GM12878 (cell line): ENCODE results near the gene RLN2. TPM values are rescaled to one million over a fixed set of nuclear protein-coding genes. Genes with fewer than 3 reads are reported as not detected.
A peak's percentile ranks its signal among the peaks of the same experiment; 100 is the strongest.

Source experiments
- ATAC-seq: fragments of 200-7000 bp; cut with Tn5 transposase; 3 replicates; pipeline ENCODE4 v1.9.1; 2020; ENCODE audit warnings: mild to moderate bottlenecking, moderate library complexity
- BruUV-seq: library from RNA; stranded (reverse); fragments of 400-500 nt; replicated peaks from 2 replicates; lab custom pipeline; 2021; lab: Mats Ljungman, UMichigan
- CTCF ChIA-PET: fragments of 300-600 bp; sonication (Branson Sonifier 250); formaldehyde crosslinking; extraction: SDS; loops from one replicate; lab custom pipeline; 2021; ENCODE audit warnings: inconsistent platforms; lab: Yijun Ruan, JAX
- POLR2A ChIA-PET: fragments of 350-600 bp; formaldehyde crosslinking; extraction: SDS; loops from one replicate; lab custom pipeline; 2021; ENCODE audit warnings: inconsistent platforms; lab: Charles Lee
- RAD21 ChIA-PET: fragments of 300-600 bp; sonication (Branson Sonifier 250); formaldehyde crosslinking; loops from one replicate; lab custom pipeline; 2023; ENCODE audit warnings: antibody characterized with exemption; ENCODE audit not compliant: unreplicated experiment; lab: Charles Lee
- SMC1A ChIA-PET: fragments of 300-600 bp; sonication (Branson Sonifier 250); formaldehyde crosslinking; loops from one replicate; lab custom pipeline; 2023; ENCODE audit not compliant: unreplicated experiment, uncharacterized antibody; lab: Charles Lee
- DNase-seq: peaks from one replicate; pipeline ENCODE4 v3.0.0-alpha.2; 2011; ENCODE audit warnings: low read depth, low spot score
- FAIRE-seq: peaks from 3 replicates; lab custom pipeline; 2011; peaks lifted over from hg19 to GRCh38; lab: Jason Lieb, UNC
- H2AFZ ChIP-seq: 2 replicates; pipeline ENCODE4 v1.6.0; 2011; ENCODE audit warnings: low read depth, low read length, control low read depth; ENCODE audit not compliant: control insufficient read depth
- H3K27ac ChIP-seq: 2 replicates; pipeline ENCODE4 v1.5.1; 2011; ENCODE audit warnings: control low read depth; ENCODE audit not compliant: control insufficient read depth, insufficient read depth
- H3K27me3 ChIP-seq, 2 experiments: replicated peaks in 1 of 2; 2 replicates each; pipeline versions ENCODE4 v1.6.0 to v1.6.1; 2011; ENCODE audit warnings: low read length in 1 of 2; ENCODE audit not compliant: control insufficient read depth in 2 of 2, insufficient read depth in 2 of 2
- H3K36me3 ChIP-seq, 2 experiments: 2 replicates each; pipeline ENCODE4 v1.5.1; 2011; ENCODE audit warnings: low read length in 1 of 2; ENCODE audit not compliant: control insufficient read depth in 2 of 2, insufficient read depth in 2 of 2
- H3K4me1 ChIP-seq: 2 replicates; pipeline ENCODE4 v1.6.1; 2011; ENCODE audit warnings: mild to moderate bottlenecking, low read length, moderate library complexity, mixed read lengths; ENCODE audit not compliant: control insufficient read depth, insufficient read depth
- H3K4me2 ChIP-seq: 2 replicates; pipeline ENCODE4 v1.6.0; 2011; ENCODE audit warnings: control low read depth; ENCODE audit not compliant: control insufficient read depth, insufficient read depth
- H3K4me3 ChIP-seq: fragments of 200-600 bp; sonication (generic); 2 replicates; pipeline ENCODE4 v1.5.1; 2016
- H3K79me2 ChIP-seq: 2 replicates; pipeline ENCODE4 v1.6.0; 2011; ENCODE audit warnings: low read length; ENCODE audit not compliant: control insufficient read depth, insufficient read depth
- H3K9ac ChIP-seq: 2 replicates; pipeline ENCODE4 v1.8.0; 2011; ENCODE audit warnings: low read length, control low read depth, mixed read lengths; ENCODE audit not compliant: control insufficient read depth, insufficient read depth
- H3K9me3 ChIP-seq: replicated peaks from 3 replicates; pipeline ENCODE4 v1.5.1; 2011; ENCODE audit warnings: mild to moderate bottlenecking, low read length; ENCODE audit not compliant: control insufficient read depth, insufficient read depth
- H4K20me1 ChIP-seq: 2 replicates; pipeline ENCODE4 v1.6.0; 2011; ENCODE audit not compliant: control insufficient read depth, insufficient read depth
- BCL11A ChIP-seq: IDR thresholded peaks from 2 replicates; pipeline ENCODE4 v1.6.1; 2011; ENCODE audit warnings: low read depth, low read length
- EGR1 ChIP-seq, 2 experiments: IDR thresholded peaks; 1 replicate in 1 of 2; 2 replicates in 1 of 2; pipeline ENCODE4 v1.6.1; 2011 to 2012; ENCODE audit warnings: low read depth in 2 of 2, low read length in 2 of 2, borderline replicate concordance in 1 of 2, mild to moderate bottlenecking in 1 of 2, moderate library complexity in 1 of 2
- HDAC2 ChIP-seq: fragments of 200-600 bp; sonication (generic); IDR thresholded peaks from 2 replicates; pipeline ENCODE4 v1.6.1; 2017
- JUNB ChIP-seq: IDR thresholded peaks from 2 replicates; pipeline ENCODE4 v1.6.1; 2016; ENCODE audit warnings: antibody characterized with exemption, mild to moderate bottlenecking
- KAT2A ChIP-seq: conservative IDR thresholded peaks from 2 replicates; pipeline ENCODE4 v1.6.1; 2011; ENCODE audit warnings: low read depth, low read length; ENCODE audit not compliant: control insufficient read depth
- KDM1A ChIP-seq: fragments of 200-600 bp; sonication (generic); IDR thresholded peaks from 2 replicates; pipeline ENCODE4 v1.6.1; 2016; ENCODE audit warnings: borderline replicate concordance
- NBN ChIP-seq: fragments of 450-650 bp; IDR thresholded peaks from 2 replicates; pipeline ENCODE4 v1.6.1; 2016
- NFYA ChIP-seq: IDR thresholded peaks from 2 replicates; pipeline ENCODE4 v1.6.1; 2011; ENCODE audit warnings: low read depth, mild to moderate bottlenecking, low read length, improper control_type of control experiment, borderline replicate concordance
- RBBP5 ChIP-seq: fragments of 200-600 bp; sonication (generic); conservative IDR thresholded peaks from 2 replicates; pipeline ENCODE4 v1.6.1; 2016
- SMARCA5 ChIP-seq: fragments of 450-650 bp; IDR thresholded peaks from 2 replicates; pipeline ENCODE4 v1.6.1; 2017; ENCODE audit warnings: mild to moderate bottlenecking
- TCF3 ChIP-seq: IDR thresholded peaks from 2 replicates; pipeline ENCODE4 v1.6.1; 2012; ENCODE audit warnings: low read depth, mild to moderate bottlenecking, low read length, borderline replicate concordance; ENCODE audit not compliant: insufficient read depth
- TCF7 ChIP-seq: IDR thresholded peaks from 2 replicates; pipeline ENCODE4 v1.6.1; 2014; ENCODE audit warnings: antibody characterized with exemption, borderline replicate concordance
- WGBS: methylation state at CpG from one replicate; pipeline ENCODE4 v1.1.6; 2016; ENCODE audit warnings: low lambda C conversion rate; ENCODE audit not compliant: insufficient replicate concordance, insufficient coverage; ENCODE audit errors: missing lambda C conversion rate; 5-methylcytosine and 5-hydroxymethylcytosine counted together
- in situ Hi-C: fragments of 300-500 bp; cut with MboI; formaldehyde crosslinking; loops from 9 replicates; pipeline ENCODE4 v1.14.3; 2018; ENCODE audit warnings: mixed read lengths
- intact Hi-C: fragments of 100-400 bp; cut with micrococcal nuclease; formaldehyde crosslinking; loops from one replicate; pipeline ENCODE4 v1.14.2; 2022; ENCODE audit not compliant: unreplicated experiment
- polyA plus RNA-seq, 11 experiments: library from polyadenylated mRNA; depleted of rRNA in 4 of 11; unstranded in 6 of 11; stranded (reverse) in 5 of 11; fragments of >200 nt; fragmentation: Nextera tagmentation in 4 of 11; fragmentation: Illumina TruSeq in 1 of 11; extraction: Ambion mirVana in 4 of 11; extraction: Trizol in 1 of 11; gene quantifications; 1 replicate in 1 of 11; 2 replicates in 10 of 11; pipeline versions ENCODE4 v1.2.1 to v1.2.3, GENCODE V29; 2011 to 2016; ENCODE audit warnings: inconsistent platforms in 2 of 11, missing spikeins in 2 of 11, low read depth in 1 of 11
- total RNA-seq, 4 experiments: library from RNA; depleted of rRNA in 3 of 4; stranded (reverse); fragments of >200 nt in 3 of 4; fragmentation: Illumina TruSeq in 1 of 4; extraction: Trizol in 1 of 4; gene quantifications; 2 replicates each; pipeline versions ENCODE4 v1.2.1 to v1.2.3, GENCODE V29; 2013 to 2021

The RLN2 gene
- total and polyA plus RNA-seq, 10 of the 15 experiments (the other 5 are each of a cell fraction or from before 2014, with no cell fraction given) = 3.3 to 15.7 (median 6.0) TPM

- H3K4me2 ChIP-seq = no peak overlapping the region
- intact Hi-C loops = no loop called here
- no peaks in the 10 kb centered on the region for H3K27me3 ChIP-seq
- no peak overlapping the region for H3K27ac ChIP-seq
- SMC1A ChIA-PET = no interaction called here
- H3K4me1 ChIP-seq = no peaks in the 10 kb centered on the region
- no peak for TF ChIP-seq RBBP5
- no peak for TF ChIP-seq HDAC2
- RAD21 ChIA-PET = no interaction called here
- H4K20me1 ChIP-seq = no peaks in the 10 kb centered on the region
- in situ Hi-C loops = no loop called here
- 75% methylated on average over 2 of the region's 2 CpGs for WGBS
- POLR2A ChIA-PET = no interaction called here
- no TSS peak for BruUV-seq
- no peak for ATAC-seq
- H3K4me3 ChIP-seq = no peak overlapping the region
- CTCF ChIA-PET = interaction anchor here (0.6 kb wide), 1 partner anchor 30 kb away, joined by 3 read pairs; no protein-coding TSS in a partner anchor
- FAIRE-seq = no peak
- no peaks in the 10 kb centered on the region for H3K9me3 ChIP-seq
- no peak overlapping the region for H3K9ac ChIP-seq
- H3K36me3 ChIP-seq = no peaks in the 10 kb centered on the region; a peak in 1 of 4 replicates
- H3K79me2 ChIP-seq = no peaks in the 10 kb centered on the region
- DNase-seq = no peak
- H2AFZ ChIP-seq = no peak overlapping the region
These were observed 49.7 kb upstream of the RLN2 start for GRCh38 chr9:5354184-5354583.

- H3K27me3 ChIP-seq = no peaks in the 10 kb centered on the region
- TF ChIP-seq EGR1 (IDR thresholded peaks at IDR 0.05; ENCODE audit: borderline replicate concordance in 1 of 2, low read depth in 2 of 2, low read length in 2 of 2) = no peak
- no peak for TF ChIP-seq BCL11A
- TF ChIP-seq KDM1A = no peak
- TF ChIP-seq NFYA = no peak
- TF ChIP-seq TCF7 = no peak
- no peak for TF ChIP-seq KAT2A
- no peak for TF ChIP-seq TCF3
- TF ChIP-seq JUNB = no peak
- TF ChIP-seq NBN = no peak
- TF ChIP-seq SMARCA5 = no peak
- TF ChIP-seq, all 136 proteins: peak for 0
- no peak overlapping the region for H3K4me2 ChIP-seq
- in situ Hi-C loops (no loop called here), intact Hi-C loops (no loop called here)
- H3K4me1 ChIP-seq = no peaks in the 10 kb centered on the region
- H2AFZ ChIP-seq = no peak overlapping the region
- SMC1A ChIA-PET = interaction anchor here (0.6 to 0.9 kb wide), 3 partner anchors 9 to 84 kb away, joined by 3 read pairs; no protein-coding TSS in a partner anchor
- no peaks in the 10 kb centered on the region for H4K20me1 ChIP-seq
- RAD21 ChIA-PET = interaction anchor here (0.6 kb wide), 1 partner anchor 603 kb away, joined by 3 read pairs; no protein-coding TSS in a partner anchor
- CTCF ChIA-PET = no interaction called here
- no peaks in the 10 kb centered on the region for H3K9me3 ChIP-seq
- no TSS peak for BruUV-seq
- H3K4me3 ChIP-seq = no peak overlapping the region
- DNase-seq (no peak), ATAC-seq (no peak), FAIRE-seq (peak; percentile 62)
- H3K79me2 ChIP-seq = no peaks in the 10 kb centered on the region
- H3K27ac ChIP-seq = no peak overlapping the region
- no peaks in the 10 kb centered on the region; a peak in 1 of 4 replicates for H3K36me3 ChIP-seq
- 0% methylated on average over 1 of the region's 1 CpG for WGBS
- POLR2A ChIA-PET = interaction anchor here (0.6 to 0.9 kb wide), 2 partner anchors 11 to 603 kb away, joined by 3 to 6 read pairs; no protein-coding TSS in a partner anchor
- H3K9ac ChIP-seq = no peak overlapping the region
These were observed 48.2 kb upstream of the RLN2 start for GRCh38 chr9:5352637-5353248.
